GM21526 (cell line): ENCODE measurements around the gene APBA2.

Experiments used
- ATAC-seq: cut with Tn5 transposase; IDR thresholded peaks from one replicate; pipeline ENCODE4 v1.9.1; 2021; ENCODE audit warnings: moderate library complexity; ENCODE audit not compliant: unreplicated experiment, low FRiP score

APBA2 gene

DNA sequence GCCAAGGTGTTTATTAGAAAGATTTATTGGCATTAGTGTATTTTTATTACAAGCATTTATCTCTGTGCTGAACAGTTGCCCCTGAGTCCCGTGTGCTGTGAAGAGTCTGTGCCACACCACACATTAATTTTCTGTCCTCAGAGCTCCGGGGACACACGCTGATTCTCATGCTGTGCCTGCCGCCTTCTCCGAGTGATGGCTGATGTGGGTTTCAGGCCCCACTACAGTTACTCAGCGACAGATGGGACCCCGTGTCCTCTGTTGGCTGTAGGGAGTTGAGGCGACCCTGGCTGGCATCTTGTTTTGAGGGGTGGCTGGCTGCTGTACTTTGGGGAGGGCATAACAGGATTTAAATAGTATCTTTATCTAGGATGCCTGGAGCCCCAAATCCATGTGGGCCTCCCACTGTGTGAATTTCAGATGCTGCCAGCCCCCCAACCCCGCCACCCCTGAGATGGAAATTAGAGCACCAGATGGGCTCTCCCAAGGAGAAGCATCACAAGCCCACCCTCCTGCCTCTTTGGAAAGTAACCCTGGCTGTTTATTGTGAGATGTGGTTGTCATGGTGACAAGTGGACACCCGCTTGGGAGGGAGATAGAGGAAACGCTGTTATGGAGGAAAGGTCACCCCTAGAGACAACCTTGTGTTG lies 185.6 kb downstream of the APBA2 start:
- no peak for ATAC-seq

DNA sequence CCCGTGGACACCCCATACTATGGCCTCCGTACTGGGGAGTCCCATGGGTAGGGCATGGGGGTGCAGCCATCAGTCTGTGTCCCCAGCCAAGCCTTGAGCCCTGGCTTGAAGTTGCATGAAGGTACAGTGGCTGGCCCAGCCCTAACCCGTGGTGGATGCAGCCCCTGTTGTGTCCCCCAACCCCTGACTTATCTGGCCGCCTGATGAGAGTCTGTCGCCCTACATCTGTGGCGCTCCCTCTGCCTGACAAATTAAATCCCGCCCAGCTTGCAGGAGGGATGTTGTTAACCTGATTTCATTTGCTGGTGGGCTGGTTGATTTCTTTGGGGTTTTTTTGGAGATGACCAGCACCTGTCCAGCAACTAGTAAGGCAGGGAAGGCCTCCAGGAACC lies 186.1 kb downstream of the APBA2 start:
- no peak for ATAC-seq

DNA sequence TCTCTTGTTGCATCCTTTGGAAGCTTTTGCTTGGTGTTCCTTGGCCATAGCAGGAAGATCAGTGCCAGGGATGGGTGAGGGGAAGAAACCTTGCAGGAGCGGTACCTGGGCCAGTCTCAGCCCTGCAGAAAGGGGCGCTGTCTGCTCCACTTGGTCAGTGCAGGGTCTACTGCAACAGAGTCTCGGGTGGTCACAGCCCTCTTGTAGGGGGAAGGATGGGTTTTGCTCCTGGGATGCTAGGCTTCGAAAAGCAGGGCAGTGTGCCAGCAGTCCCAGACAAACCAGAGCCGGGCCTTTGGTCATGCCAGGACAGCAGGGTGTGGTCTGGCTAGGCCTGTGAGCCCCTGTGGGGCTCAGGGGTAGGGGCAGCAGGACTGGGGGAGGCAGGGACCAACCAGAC lies 186.7 kb downstream of the APBA2 start:
- ATAC-seq, result no peak

DNA sequence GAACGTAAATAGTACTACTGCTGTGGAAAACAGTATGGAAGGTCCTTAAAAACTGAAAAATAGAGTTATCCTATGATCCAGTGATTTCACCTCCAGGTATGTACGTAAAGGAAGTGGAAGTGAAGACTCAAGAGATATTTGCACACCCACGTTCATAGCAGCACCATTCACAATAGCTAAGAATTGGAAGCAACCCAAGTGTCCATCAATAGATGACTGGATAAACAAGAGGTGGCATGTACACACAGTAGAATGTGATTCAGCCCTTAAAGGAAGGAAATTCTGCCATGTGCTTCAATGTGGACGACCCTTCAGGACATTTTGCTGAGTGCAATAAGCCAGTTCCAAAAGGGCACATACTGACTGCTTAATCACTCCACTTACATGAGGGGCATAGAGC lies 188.3 kb downstream of the APBA2 start:
- ATAC-seq, result no peak

DNA sequence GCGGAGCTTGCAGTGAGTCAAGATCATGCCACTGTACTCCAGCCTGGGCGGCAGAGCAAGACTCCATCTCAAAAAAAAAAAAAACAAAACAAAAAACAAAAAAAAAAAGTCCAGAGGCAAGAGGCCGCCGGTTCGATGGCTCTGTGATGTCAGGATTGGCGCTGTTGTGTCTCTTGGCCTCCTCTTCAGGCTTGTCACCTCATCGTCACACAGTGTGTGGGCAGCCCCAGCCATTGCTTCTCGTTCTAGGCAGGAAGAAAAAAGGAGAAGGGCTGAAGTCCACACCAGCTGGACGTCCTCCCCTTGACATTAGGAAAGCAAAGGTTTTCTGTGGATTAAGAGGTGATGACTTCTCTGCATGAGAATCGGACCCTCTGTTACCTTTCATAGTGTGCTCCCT lies 192.8 kb downstream of the APBA2 start:
- no peak for ATAC-seq

DNA sequence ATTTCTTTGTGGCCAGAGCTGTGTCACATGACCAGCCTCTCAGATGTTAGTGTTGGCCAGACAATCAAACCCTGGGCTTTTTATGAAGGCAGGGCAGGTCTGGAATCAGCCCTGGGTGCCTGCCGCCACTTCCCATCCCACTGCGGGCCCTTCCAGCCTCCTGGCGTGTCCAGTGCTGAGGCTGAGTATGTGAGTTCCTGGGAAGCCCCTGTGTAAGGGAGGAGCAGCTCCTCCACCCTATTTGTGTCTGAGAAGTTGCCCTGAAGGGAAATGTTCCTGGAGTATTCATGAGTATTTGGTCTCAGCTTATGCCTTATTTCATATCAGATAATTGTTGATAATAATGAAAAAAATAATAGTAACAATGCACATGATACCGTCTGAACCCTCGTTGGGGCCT lies 193.7 kb downstream of the APBA2 start:
- no peak for ATAC-seq

DNA sequence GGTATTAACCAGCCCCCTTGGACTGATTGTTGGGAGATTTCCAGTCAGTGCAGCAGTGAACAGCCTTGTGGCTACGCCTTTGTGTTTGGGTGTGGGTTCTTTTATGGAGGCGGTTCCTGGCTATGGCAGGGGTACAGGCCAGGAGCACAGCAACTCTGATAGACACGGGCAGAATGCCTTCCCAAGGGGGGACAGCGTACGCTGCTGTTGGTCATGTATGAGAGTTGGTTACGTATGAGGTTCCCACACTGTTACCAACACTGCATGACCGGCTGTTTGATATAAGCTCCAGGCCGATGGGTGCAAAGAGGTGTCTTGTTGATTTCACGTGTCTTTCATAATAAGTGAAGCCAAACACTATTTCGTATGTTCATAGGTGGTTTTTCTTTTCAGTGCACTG lies 196.0 kb downstream of the APBA2 start:
- ATAC-seq, result no peak

DNA sequence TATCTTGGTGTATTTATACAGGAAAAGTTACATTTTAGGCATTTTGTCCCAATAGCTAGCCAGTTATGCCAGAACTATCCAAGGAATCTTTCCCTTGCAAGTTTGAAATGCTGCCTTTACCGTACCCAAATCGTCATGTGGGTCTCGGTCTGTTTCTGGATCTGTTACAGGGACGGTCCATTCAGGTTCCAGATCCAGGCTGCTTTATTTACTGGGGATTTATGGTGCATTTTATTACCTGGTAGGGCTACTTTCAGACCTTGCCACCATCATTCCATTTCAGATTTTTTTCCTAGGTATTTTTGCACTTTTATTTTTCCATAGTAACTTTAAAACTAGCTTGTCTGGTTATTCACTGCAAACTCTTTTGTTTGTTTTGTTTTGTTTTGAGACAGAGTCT lies 197.4 kb downstream of the APBA2 start:
- no peak for ATAC-seq

DNA sequence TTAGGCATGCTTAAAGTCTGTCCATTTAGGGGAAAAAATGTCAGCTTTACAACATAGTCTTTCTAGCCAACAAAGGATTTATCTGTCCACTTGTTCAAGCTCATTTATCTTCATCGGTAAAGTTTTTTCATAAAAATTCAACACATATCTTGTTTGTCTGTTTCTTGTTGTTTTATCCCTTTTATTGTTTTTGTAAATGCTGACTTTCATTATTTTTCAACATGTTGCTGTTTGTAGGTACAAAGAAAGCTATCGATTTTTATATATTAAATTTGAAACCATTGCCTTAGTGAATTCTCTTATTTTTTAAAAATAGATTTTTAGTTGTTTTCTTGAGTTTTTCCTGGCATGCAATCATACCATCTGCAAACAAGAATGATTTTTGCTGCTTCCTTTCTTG lies 198.1 kb downstream of the APBA2 start:
- no peak for ATAC-seq

DNA sequence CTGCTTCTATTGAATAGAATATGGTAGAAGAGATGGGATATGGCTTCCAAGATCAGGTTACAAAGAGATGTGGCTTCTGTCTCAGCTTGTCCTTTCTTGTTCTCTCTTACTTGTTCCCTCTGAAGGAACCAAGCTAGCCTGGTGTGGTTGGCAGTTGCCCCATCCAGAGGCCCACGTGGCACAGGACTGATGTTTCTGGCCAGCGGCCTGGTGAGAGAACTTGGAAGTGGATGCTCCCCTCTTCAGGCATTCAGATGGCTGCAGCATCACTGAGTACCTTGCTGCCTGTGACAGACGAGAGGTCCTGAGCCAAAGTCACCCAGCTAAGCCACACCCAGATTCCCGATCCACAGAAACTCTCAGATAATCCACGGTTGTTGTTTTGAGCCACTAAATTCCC lies 200.2 kb downstream of the APBA2 start:
- ATAC-seq, result no peak

DNA sequence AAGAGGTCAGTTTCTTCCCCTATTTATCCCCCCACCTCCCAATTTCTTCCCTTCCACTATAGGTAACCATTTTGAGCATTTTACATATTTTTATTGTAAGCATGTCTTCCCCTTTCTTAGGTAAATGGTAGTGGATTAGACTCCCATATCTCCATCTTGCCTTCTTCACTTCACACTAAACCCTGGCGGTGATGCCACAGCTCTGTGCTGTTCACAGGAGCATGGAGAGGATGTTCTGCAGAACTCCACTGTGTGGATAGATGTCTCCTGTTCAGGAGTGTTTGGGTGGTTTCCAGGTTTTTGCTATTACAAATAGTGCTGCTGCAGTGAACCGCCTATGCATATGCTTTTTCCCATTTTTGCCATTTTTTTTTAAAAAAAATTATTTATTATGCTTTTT lies 201.1 kb downstream of the APBA2 start:
- no peak for ATAC-seq

DNA sequence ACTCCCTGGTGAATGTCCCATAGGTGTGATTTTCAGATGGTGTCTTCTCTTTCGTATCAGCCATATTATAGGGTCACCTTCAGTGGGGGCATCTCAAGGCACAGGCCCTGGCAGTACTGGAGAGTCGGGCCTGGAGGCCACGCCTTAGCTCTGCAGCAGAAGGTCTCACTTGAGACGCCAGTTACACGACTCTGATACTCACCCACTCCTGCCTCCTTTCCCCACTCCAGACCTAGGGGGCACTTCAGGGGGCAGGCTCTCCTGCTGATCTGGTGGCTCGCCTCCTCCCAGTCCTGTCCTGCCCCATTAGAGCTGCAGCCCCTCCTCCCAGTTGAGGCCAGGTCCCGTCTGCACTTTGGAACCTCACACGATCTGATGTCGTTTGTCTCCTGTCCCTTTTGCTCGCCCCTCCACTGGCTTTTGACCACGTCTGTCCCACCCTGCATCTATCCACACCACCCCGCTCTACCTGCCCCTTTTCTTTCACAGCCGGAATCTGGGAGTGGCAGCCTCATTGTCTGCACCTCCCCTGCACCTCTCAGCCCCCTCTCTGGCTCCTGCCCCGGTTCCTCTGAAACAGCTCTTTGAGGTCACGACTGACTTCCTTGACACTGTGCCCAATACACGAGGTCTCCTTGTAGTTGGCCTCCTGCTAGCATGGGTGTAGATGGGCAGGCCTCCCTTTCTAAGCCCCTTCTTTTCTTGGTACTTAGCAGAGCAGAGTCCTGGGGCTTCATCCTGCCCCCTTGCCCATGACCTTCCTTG lies 201.9 kb downstream of the APBA2 start:
- ATAC-seq, result no peak

DNA sequence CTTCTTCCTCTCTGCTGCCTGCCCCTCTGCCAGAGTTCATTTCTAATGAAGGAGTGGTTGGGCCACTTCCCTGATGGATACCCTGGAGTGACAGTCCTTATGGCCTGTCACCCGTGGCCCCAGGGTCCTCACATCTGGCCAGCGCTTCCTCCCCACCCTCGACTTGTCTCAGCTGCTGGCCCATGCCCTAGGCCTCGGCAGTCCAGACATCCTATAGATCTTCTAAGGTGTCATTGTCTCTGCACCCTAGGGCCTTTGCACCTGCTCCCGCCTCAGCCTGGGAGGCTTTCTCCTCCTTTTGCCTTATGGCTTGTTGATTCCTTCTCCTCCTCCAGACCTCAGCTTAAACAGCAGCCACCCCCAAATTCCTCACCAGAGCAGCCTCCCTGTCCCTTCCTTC lies 202.9 kb downstream of the APBA2 start:
- no peak for ATAC-seq

DNA sequence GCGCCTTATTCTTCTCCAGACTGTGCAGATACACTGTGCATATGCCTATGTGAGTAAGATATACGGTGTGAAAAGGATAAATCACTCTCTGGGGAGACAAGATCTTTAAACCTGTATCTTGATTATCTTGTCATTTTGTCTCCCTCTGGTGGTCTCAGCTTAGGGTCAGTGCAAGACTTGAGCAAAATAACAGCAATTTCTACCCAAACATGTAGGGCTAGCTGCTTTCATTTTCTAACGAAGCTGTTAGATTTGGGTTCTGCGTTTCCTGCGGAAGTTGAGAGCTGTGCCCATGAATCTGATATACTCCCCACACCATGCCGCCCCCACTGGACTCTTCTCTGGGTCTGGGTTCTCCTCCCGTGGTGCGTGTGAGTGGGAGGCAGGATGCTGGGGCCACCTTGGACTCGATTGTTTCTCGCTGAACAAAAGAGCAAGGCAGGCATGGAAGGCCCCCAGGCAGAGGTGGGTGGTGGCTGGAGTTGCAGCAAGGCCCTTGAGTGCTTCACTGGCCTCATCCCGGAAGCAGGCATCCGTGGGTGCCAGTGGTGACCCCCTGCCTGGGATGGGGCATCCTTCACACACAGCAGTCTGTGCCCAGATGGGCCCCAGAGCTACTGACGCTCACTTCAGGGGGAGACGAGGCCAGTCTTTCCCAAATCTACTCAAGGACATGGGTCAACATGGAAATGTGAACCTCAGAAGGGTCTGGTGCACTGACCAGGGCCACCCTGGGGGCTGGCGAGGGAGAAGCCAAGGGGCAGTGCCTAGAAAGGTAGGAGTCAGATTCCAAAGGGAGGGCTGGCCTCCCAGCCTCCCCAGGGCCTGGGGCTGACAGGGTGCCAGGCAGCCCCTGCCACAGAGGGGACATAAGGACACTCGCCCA lies 204.2 kb downstream of the APBA2 start:
- no peak for ATAC-seq

DNA sequence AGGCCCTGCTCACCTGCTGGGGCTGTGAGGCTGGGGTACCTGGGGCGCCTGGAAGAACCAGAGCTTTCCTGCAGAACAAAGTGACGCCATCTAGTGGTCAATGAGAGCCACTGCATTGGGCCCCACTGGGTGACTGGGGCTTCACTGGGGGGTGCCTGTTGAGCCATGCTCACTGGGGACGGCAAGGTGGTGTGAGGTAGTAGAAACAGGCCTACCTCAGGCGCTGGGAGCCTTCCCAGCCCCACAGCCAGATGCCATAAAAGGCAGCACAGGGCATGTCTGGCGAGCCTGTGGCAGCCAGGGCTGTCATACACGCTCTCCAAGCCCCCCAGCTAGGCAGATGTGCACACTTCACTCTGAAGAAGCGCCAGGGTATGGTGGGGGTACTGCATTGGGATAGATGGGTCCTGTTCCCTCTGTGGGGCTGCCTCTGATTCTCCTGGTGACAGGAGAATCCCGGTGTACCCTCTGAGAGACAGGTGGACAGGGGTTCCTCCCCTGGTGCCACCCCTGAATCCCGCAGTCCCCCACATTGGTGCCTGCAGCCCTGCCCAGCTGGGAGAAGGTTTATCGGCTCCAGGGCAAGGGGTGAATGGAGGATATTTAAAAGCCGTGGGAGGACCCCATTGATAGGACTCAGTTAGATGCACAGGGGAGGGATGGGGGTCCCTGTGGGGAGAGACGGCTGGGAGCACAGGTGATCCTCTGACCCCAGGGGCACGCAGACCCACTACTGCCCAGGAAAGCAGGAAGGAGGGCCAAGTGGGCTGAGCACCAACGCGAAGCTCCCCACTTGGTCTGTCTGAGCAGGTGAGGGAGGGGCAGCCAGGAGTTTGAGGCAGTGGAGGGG lies 205.1 kb downstream of the APBA2 start:
- no peak for ATAC-seq

DNA sequence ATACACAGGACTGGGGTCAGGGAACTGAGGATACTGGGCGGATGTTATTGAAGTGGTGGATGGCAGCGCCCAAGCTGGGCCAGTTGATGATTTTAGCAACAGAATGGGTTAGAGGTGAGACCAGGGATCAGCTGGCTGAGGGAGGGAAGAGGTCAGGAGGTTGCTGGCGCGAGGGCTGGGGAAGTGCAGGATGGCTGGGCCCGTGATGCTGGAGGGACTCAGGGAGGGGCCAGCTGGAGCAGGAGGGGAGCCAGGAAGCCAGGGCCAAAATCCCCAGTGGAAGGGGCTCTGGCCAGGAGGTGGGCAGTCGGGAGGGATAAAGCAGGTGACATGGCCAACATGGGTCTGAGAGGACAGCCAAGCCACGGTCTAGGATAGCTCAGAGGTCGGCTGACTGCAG lies 205.9 kb downstream of the APBA2 start:
- ATAC-seq, result no peak

DNA sequence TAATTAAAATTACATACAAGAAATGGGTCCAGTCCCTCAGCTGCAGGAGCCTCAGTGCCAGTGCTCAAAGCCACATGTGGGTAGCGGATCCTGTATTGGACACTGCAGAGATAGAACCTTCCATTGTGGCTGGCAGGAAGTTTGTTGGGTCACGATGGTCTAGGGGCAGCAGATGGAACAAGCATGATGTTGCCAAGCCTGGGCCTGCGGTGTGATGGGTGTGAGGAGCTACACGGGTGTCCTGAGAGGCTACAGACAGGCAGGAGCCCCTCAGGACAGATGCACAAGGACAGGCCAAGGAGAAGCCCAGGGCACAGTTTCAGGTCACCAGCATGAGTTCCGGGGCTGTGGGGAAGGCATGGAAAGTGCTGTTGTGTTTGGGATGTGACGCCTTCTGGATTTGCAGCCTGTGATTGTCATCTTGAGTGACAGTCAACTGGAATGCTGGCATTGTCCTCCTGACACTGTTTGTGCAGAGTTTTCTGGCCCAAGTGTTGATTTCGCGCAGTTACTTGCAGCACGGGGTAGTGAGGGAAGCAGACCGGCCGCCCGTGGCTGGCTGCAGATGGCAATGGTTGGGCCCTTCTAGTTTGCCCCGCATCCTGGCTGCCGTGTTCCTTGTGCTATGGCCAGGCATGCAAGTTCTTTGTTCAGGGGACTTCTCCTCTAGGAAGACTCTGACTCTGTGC lies 206.7 kb downstream of the APBA2 start:
- ATAC-seq, result no peak

DNA sequence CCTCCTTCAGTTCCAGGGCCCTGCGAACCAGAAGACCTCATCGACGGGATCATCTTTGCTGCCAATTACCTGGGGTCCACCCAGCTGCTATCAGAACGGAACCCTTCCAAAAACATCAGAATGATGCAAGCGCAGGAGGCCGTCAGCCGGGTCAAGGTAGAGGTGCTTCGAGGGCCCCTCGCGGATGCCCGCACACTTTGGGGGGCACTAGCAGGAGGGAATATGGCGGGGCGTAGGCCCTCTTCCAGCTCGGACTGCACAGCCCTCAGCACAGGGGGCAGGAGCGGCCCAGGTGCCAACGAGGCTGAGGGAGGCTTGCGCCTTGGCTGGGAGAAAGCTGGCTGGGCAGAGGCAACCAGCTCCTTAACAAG lies 207.3 kb downstream of the APBA2 start:
- ATAC-seq, result no peak

DNA sequence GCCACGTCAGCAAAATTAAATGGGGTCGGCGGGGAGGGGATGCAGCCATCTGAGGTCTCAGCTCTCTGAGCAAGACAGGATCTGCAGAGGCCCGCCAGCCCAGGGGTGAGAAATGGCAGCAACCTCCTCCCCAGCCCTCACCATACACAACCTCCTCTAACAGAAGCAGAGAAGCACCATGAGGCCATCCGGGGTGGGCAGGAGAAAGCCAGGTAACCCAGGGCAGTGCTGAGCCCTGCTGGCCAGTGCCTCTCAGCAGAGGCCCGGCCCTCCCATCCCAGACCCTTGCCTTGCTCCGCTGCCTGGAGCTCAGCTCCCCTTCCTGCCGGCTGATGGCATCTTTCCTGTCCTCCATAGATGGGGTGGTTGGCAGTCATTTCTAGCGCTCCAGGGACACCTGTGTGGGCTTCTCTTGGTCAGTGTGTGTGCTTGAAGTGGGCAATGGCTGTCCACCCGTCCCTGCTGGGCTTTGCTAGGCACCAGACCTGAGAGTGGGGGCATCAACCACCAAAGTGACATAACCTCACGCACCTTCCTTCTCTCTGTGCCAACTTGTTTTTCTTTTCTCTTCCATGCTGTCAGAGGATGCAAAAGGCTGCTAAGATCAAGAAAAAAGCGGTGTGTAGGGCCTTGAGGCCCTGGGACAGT lies 208.0 kb downstream of the APBA2 start:
- ATAC-seq, result no peak

DNA sequence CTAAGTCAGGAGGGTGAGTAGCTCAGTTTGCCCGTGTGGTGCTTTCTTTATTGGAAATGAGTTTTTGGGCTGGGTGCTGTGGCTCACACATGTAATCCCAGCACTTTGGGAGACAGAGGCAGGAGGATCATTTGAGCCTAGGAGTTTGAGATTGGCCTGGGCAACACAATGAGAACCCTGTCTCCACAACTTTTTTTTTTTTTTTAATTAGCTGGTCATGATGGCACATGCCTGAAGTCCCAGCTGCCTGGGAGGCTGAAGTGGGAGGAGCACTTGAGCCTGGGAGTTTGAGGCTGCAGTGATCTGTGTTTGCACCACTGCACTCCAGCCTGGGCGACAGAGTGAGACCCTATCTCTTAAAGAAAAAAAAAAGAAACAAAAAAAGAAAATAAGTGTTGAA lies 208.9 kb downstream of the APBA2 start:
- ATAC-seq, result no peak
